CD14-positive monocyte (primary cell): Measurements from ENCODE around the gene TNFSF10. TPM values are rescaled to one million over a fixed set of nuclear protein-coding genes. Genes with fewer than 3 reads are reported as not detected.

Experiments used
- DNase-seq, 3 donors: peaks; one replicate each; pipeline ENCODE4 v3.0.0-alpha.2; 2011 to 2022
- H2AFZ ChIP-seq: 2 replicates; pipeline ENCODE4 v1.6.0; 2012; ENCODE audit warnings: mild to moderate bottlenecking, low read depth, low read length, inconsistent platforms; ENCODE audit not compliant: insufficient read depth, poor library complexity, severe bottlenecking
- H3K27ac ChIP-seq, 2 donors: 1 replicate in 1 of 2; 2 replicates in 1 of 2; pipeline ENCODE4 v1.5.1; 2012 to 2013; ENCODE audit warnings: low read length in 2 of 2, control low read depth in 1 of 2, inconsistent platforms in 1 of 2, low read depth in 1 of 2, mild to moderate bottlenecking in 1 of 2
- H3K27me3 ChIP-seq, 2 donors: one replicate each; pipeline versions ENCODE4 v1.6.0 to v1.6.1; 2011 to 2013; ENCODE audit warnings: low read length in 2 of 2; ENCODE audit not compliant: control insufficient read depth in 2 of 2, insufficient read depth in 2 of 2
- H3K36me3 ChIP-seq, 2 donors: replicated peaks in 1 of 2; 1 replicate in 1 of 2; 2 replicates in 1 of 2; pipeline versions ENCODE4 v1.5.1 to v1.6.1; 2012 to 2013; ENCODE audit warnings: low read length in 2 of 2, control low read depth in 1 of 2, inconsistent platforms in 1 of 2, mild to moderate bottlenecking in 1 of 2; ENCODE audit not compliant: insufficient read depth in 2 of 2, control insufficient read depth in 1 of 2
- H3K4me1 ChIP-seq, 2 donors: 1 replicate in 1 of 2; 2 replicates in 1 of 2; pipeline versions ENCODE4 v1.5.1 to v1.6.1; 2012 to 2013; ENCODE audit warnings: low read length in 2 of 2, control low read depth in 1 of 2, inconsistent platforms in 1 of 2, mild to moderate bottlenecking in 1 of 2, moderate library complexity in 1 of 2; ENCODE audit not compliant: insufficient read depth in 2 of 2, control insufficient read depth in 1 of 2
- H3K4me2 ChIP-seq: replicated peaks from 2 replicates; pipeline ENCODE3; 2012; ENCODE audit warnings: low read length, moderate library complexity, mild to moderate bottlenecking; ENCODE audit not compliant: poor library complexity, severe bottlenecking; ENCODE audit errors: extremely low read depth
- H3K4me3 ChIP-seq, 3 experiments: fragments of 200-600 bp in 1 of 3; sonication (generic) in 1 of 3; replicated peaks in 1 of 3; 1 replicate in 2 of 3; 2 replicates in 1 of 3; pipeline ENCODE4 v1.5.1; 2011 to 2013; ENCODE audit warnings: low read length in 3 of 3, mild to moderate bottlenecking in 3 of 3, control low read depth in 2 of 3, low read depth in 2 of 3, inconsistent platforms in 1 of 3, moderate library complexity in 1 of 3
- H3K79me2 ChIP-seq: 2 replicates; pipeline ENCODE4 v1.6.0; 2012; ENCODE audit warnings: mild to moderate bottlenecking, control low read depth, inconsistent platforms, low read length, moderate library complexity; ENCODE audit not compliant: insufficient read depth
- H3K9ac ChIP-seq: 2 replicates; pipeline ENCODE4 v1.6.0; 2017; ENCODE audit warnings: low read length, mild to moderate bottlenecking; ENCODE audit not compliant: insufficient read depth, poor library complexity, severe bottlenecking
- H3K9me3 ChIP-seq, 2 donors: replicated peaks in 1 of 2; 1 replicate in 1 of 2; 2 replicates in 1 of 2; pipeline versions ENCODE4 v1.5.1 to v1.6.1; 2012 to 2013; ENCODE audit warnings: low read length in 2 of 2, control low read depth in 1 of 2; ENCODE audit not compliant: control insufficient read depth in 1 of 2, insufficient read depth in 1 of 2
- H4K20me1 ChIP-seq: 2 replicates; pipeline ENCODE4 v1.6.0; 2012; ENCODE audit warnings: mild to moderate bottlenecking, low read length, control low read depth, moderate library complexity; ENCODE audit not compliant: insufficient read depth
- H3K27ac Mint-ChIP-seq, 7 donors: one replicate each; pipeline ENCODE4 v1.8.0; 2020; ENCODE audit warnings: mild to moderate bottlenecking in 7 of 7, mixed read lengths in 7 of 7, moderate library complexity in 6 of 7, inconsistent platforms in 2 of 7
- H3K27me3 Mint-ChIP-seq, 3 donors: one replicate each; pipeline ENCODE4 v1.8.0; 2021 to 2022; ENCODE audit warnings: low read depth in 3 of 3, mild to moderate bottlenecking in 3 of 3, mixed read lengths in 3 of 3, moderate library complexity in 3 of 3, inconsistent platforms in 1 of 3
- H3K36me3 Mint-ChIP-seq, 2 donors: one replicate each; pipeline ENCODE4 v1.8.0; 2020; ENCODE audit warnings: mixed read lengths in 2 of 2, inconsistent platforms in 1 of 2, mild to moderate bottlenecking in 1 of 2
- H3K4me1 Mint-ChIP-seq: one replicate; pipeline ENCODE4 v1.8.0; 2020; ENCODE audit warnings: mild to moderate bottlenecking, mixed read lengths
- H3K4me3 Mint-ChIP-seq, 2 donors: one replicate each; pipeline ENCODE4 v1.8.0; 2020; ENCODE audit warnings: mild to moderate bottlenecking in 2 of 2, mixed read lengths in 2 of 2, moderate library complexity in 1 of 2
- H3K9me3 Mint-ChIP-seq, 7 donors: one replicate each; pipeline ENCODE4 v1.8.0; 2020 to 2022; ENCODE audit warnings: mixed read lengths in 7 of 7, mild to moderate bottlenecking in 6 of 7, moderate library complexity in 6 of 7, inconsistent platforms in 2 of 7
- CTCF ChIP-seq: fragments of 200-600 bp; IDR thresholded peaks from one replicate; pipeline ENCODE4 v1.8.0; 2022; ENCODE audit warnings: antibody characterized with exemption, mild to moderate bottlenecking
- WGBS: methylation state at CpG from one replicate; pipeline ENCODE4 v1.1.5; 2013; ENCODE audit warnings: missing lambda C conversion rate; ENCODE audit not compliant: insufficient coverage; 5-methylcytosine and 5-hydroxymethylcytosine counted together
- intact Hi-C, 2 donors: fragments of 100-400 bp; cut with micrococcal nuclease; formaldehyde crosslinking; loops; one replicate each; pipeline versions ENCODE4 v1.15.0 to v1.15.1; 2023
- polyA plus RNA-seq, 3 donors: library from polyadenylated mRNA; depleted of rRNA in 1 of 3; unstranded in 2 of 3; stranded (reverse) in 1 of 3; fragments of 300-500 nt in 2 of 3; fragments of >200 nt in 1 of 3; fragmentation: Illumina TruSeq in 2 of 3; gene quantifications; 1 replicate in 2 of 3; 2 replicates in 1 of 3; pipeline ENCODE4 v1.2.3, GENCODE V29; 2012 to 2021

TNFSF10 gene
- polyA plus RNA-seq, 3 donors: 146 to 293 (median 264) TPM

- H3K4me2 ChIP-seq: peak overlapping the region; percentile 57
- peaks cover 92% of the 10 kb centered on the region for H3K4me1 Mint-ChIP-seq
- no peaks in the 10 kb centered on the region for H3K27me3 Mint-ChIP-seq
- peak overlapping the region; percentile 52 to 83 for H3K4me3 Mint-ChIP-seq
- H3K9ac ChIP-seq: peak overlapping the region; percentile 4
- H3K4me3 ChIP-seq: peak overlapping the region in 1 of 3 experiments; percentile 48
- peaks cover 86 to 98% of the 10 kb centered on the region in 2 donors for H3K4me1 ChIP-seq
- no peaks in the 10 kb centered on the region for H3K27me3 ChIP-seq
- no peaks in the 10 kb centered on the region for H3K9me3 ChIP-seq
- peaks cover 93% of the 10 kb centered on the region for H3K79me2 ChIP-seq
- H3K27ac ChIP-seq: peak overlapping the region in 1 of 2 donors; percentile 84
- WGBS: no CpG with 5 or more reads among the region's 4 CpGs
- intact Hi-C loops: loop anchor here in 1 of 2 donors (10.0 kb wide), 1 partner anchor 49 kb away; no protein-coding TSS in a partner anchor
- H3K36me3 Mint-ChIP-seq: peaks cover 81 to 84% of the 10 kb centered on the region in 2 donors
- peak overlapping the region; percentile 72 to 95 (median 87) for H3K27ac Mint-ChIP-seq
- peaks cover 0 to 4% (median 0%) of the 10 kb centered on the region in 7 donors for H3K9me3 Mint-ChIP-seq
- DNase-seq: no peak
- peaks cover 53 to 81% of the 10 kb centered on the region in 2 donors for H3K36me3 ChIP-seq
- no peak for TF ChIP-seq CTCF
- H2AFZ ChIP-seq: no peak overlapping the region
- H4K20me1 ChIP-seq: peaks cover 97% of the 10 kb centered on the region
Measured at GRCh38 chr3:172515130-172515918, 7.9 kb downstream of the TNFSF10 start.

- no peak for DNase-seq
- H3K27ac Mint-ChIP-seq: peak overlapping the region; percentile 85 to 95 (median 88)
- H3K9me3 Mint-ChIP-seq: peaks cover 0 to 4% (median 0%) of the 10 kb centered on the region in 7 donors
- 88% methylated on average over 3 of the region's 4 CpGs for WGBS
- peaks cover 93% of the 10 kb centered on the region for H3K79me2 ChIP-seq
- peaks cover 83 to 91% of the 10 kb centered on the region in 2 donors for H3K4me1 ChIP-seq
- TF ChIP-seq CTCF: no peak
- peak overlapping the region; percentile 43 to 84 for H3K27ac ChIP-seq
- no peaks in the 10 kb centered on the region for H3K27me3 ChIP-seq
- peaks cover 97% of the 10 kb centered on the region for H4K20me1 ChIP-seq
- H3K4me1 Mint-ChIP-seq: peaks cover 86% of the 10 kb centered on the region
- peak overlapping the region; percentile 52 to 83 for H3K4me3 Mint-ChIP-seq
- H3K9me3 ChIP-seq: no peaks in the 10 kb centered on the region
- intact Hi-C loops: loop anchor here in 1 of 2 donors (10.0 kb wide), 1 partner anchor 50 kb away; no protein-coding TSS in a partner anchor
- H3K36me3 Mint-ChIP-seq: peaks cover 81 to 86% of the 10 kb centered on the region in 2 donors
- no peaks in the 10 kb centered on the region for H3K27me3 Mint-ChIP-seq
- peak overlapping the region; percentile 57 for H3K4me2 ChIP-seq
- no peak overlapping the region for H3K9ac ChIP-seq
- H3K4me3 ChIP-seq: peak overlapping the region in 1 of 3 experiments; percentile 48
- H2AFZ ChIP-seq: no peak overlapping the region
- peaks cover 58 to 85% of the 10 kb centered on the region in 2 donors for H3K36me3 ChIP-seq
Measured at GRCh38 chr3:172514678-172515077, 8.6 kb downstream of the TNFSF10 start.
